Heart left ventricle (tissue), 16 donors: Measurements from ENCODE around the gene SERPINA1. TPM values are rescaled to one million over a fixed set of nuclear protein-coding genes. Genes with fewer than 3 reads are reported as not detected.

Experiments
- ATAC-seq, 4 donors: fragments of 200-7000 bp; cut with Tn5 transposase; one replicate each; pipeline ENCODE4 v1.9.1; 2020 to 2022; ENCODE audit warnings: moderate library complexity in 4 of 4, mild to moderate bottlenecking in 3 of 4, moderate number of reproducible peaks in 1 of 4
- DNase-seq, 5 donors: peaks; one replicate each; pipeline ENCODE4 v3.0.0-alpha.2; 2020
- H3K27ac ChIP-seq, 12 donors: fragments of 200-600 bp; sonication (generic) in 4 of 12; one replicate each; pipeline versions ENCODE4 v1.5.0 to v1.8.0; 2016 to 2022; ENCODE audit warnings: mild to moderate bottlenecking in 2 of 12
- H3K27me3 ChIP-seq, 9 donors: fragments of 200-600 bp; sonication (generic) in 2 of 9; one replicate each; pipeline versions ENCODE4 v1.5.1 to v1.8.0; 2016 to 2022; ENCODE audit warnings: mild to moderate bottlenecking in 3 of 9
- H3K36me3 ChIP-seq, 9 donors: fragments of 200-600 bp; sonication (generic) in 2 of 9; one replicate each; pipeline versions ENCODE4 v1.5.0 to v1.8.0; 2018 to 2022; ENCODE audit warnings: mild to moderate bottlenecking in 2 of 9
- H3K4me1 ChIP-seq, 12 donors: fragments of 200-600 bp; sonication (generic) in 4 of 12; one replicate each; pipeline versions ENCODE4 v1.5.0 to v1.8.0; 2016 to 2022; ENCODE audit warnings: mild to moderate bottlenecking in 3 of 12
- H3K4me3 ChIP-seq, 12 donors: fragments of 200-600 bp; sonication (generic) in 4 of 12; one replicate each; pipeline versions ENCODE4 v1.5.0 to v1.8.0; 2017 to 2022; ENCODE audit warnings: mild to moderate bottlenecking in 9 of 12, moderate library complexity in 4 of 12
- H3K9me3 ChIP-seq, 12 donors: fragments of 200-600 bp; sonication (generic) in 4 of 12; one replicate each; pipeline versions ENCODE4 v1.5.0 to v1.8.0; 2016 to 2022; ENCODE audit warnings: mild to moderate bottlenecking in 1 of 12
- CTCF ChIP-seq, 12 donors: fragments of 200-600 bp; sonication (generic) in 4 of 12; IDR thresholded peaks; one replicate each; pipeline versions ENCODE4 v1.5.0 to v1.8.0; 2018 to 2022; ENCODE audit warnings: antibody characterized with exemption in 12 of 12, mild to moderate bottlenecking in 5 of 12
- POLR2A ChIP-seq, 2 donors: fragments of 450-650 bp; IDR thresholded peaks; one replicate each; pipeline ENCODE4 v1.6.1; 2017; ENCODE audit warnings: antibody characterized with exemption in 2 of 2, mild to moderate bottlenecking in 2 of 2, moderate library complexity in 2 of 2
- WGBS, 4 donors: extraction: QIAGEN DNeasy Blood & Tissue Kit in 2 of 4; methylation state at CpG; one replicate each; pipeline versions ENCODE4 v1.1.5 to v1.1.7; 2013 to 2018; 5-methylcytosine and 5-hydroxymethylcytosine counted together
- intact Hi-C, 10 donors: fragments of 100-400 bp; cut with DNase I; formaldehyde crosslinking; loops; one replicate each; pipeline versions ENCODE4 v1.11.1 to v1.14.2; 2022
- polyA plus RNA-seq, 2 donors: library from polyadenylated mRNA; stranded (reverse); fragments of 200-250 nt; gene quantifications; one replicate each; pipeline ENCODE4 v1.2.3, GENCODE V29; 2013
- total RNA-seq, 9 donors: library from RNA; depleted of rRNA in 2 of 9; stranded (reverse); fragments of >200 nt in 2 of 9; fragmentation: NEBNext Ultra II Directional in 3 of 9; extraction: Animal tissue kit (Norgen Biotek cat#: 25700) in 3 of 9; gene quantifications; one replicate each; pipeline versions ENCODE4 v1.1.0 to v1.2.4, GENCODE V29; 2016 to 2023
- donor health status: ischemic (EF 13 %, LVEDD 7.1; RV severe dilation, severe dysfunction).
- donor health status: healthy with polysubstance abuse.
- donor health status: DM: no; HTN: yes; CAD: no.
- donor health status: DM: no; HTN: no; CAD: no.
- donor health status: ischemic (EF 25% LVEDD 6.9; RV normal size, moderate dysfunction).
- donor health status: ischemic (EF 25% LVEDD 5.7; RV mildly dilated, moderate dysfunction).
- donor health status: healthy.
- donor health status: DM: yes; HTN: yes; CAD: no.
- donor health status: ischemic (EF 35%, LVEDD 5.7; RV mildly dilated, moderate dysfunction).
- donor health status: nonischemic (EF 11% LVEDD 7.7; RV severe dilation, severe dysfunction).
- donor health status: DM: yes; HTN: yes; CAD: no.
- donor health status: PGD.
- donor health status: ischemic (EF 29% LVEDD 5.4; RV normal size, mild dysfunction).
- donor health status: nonischemic (EF 23%, LVEDD 6.1; RV moderate dilation, normal function).

SERPINA1 gene
- total and polyA plus RNA-seq, 11 donors = 0.99 to 53.4 (median 4.4) TPM

- no peak overlapping the region for H3K4me3 ChIP-seq
- WGBS, 4 donors = 74 to 100% (median 86%) methylated on average over 1 to 3 of the region's 3 CpGs
- TF ChIP-seq POLR2A (IDR thresholded peaks at IDR 0.05) (no peak), CTCF (IDR thresholded peaks at IDR 0.05) (no peak)
- ATAC-seq (no peak), DNase-seq (no peak)
- peaks cover 0 to 9% (median 0%) of the 10 kb centered on the region in 9 donors for H3K27me3 ChIP-seq
- intact Hi-C loops = no loop called here
- no peaks in the 10 kb centered on the region for H3K4me1 ChIP-seq
- no peaks in the 10 kb centered on the region for H3K36me3 ChIP-seq
- H3K9me3 ChIP-seq = peaks cover 0 to 6% (median 0%) of the 10 kb centered on the region in 12 donors
- H3K27ac ChIP-seq = no peak overlapping the region
Measured at GRCh38 chr14:94330432-94330831, 58.0 kb downstream of the SERPINA1 start.

- no peaks in the 10 kb centered on the region for H3K36me3 ChIP-seq
- no peak overlapping the region for H3K4me3 ChIP-seq
- H3K9me3 ChIP-seq = peaks cover 0 to 6% (median 0%) of the 10 kb centered on the region in 12 donors
- 85 to 93% (median 88%) methylated on average over 4 of the region's 4 CpGs for WGBS, 4 donors
- no peak overlapping the region for H3K27ac ChIP-seq
- TF ChIP-seq POLR2A (IDR thresholded peaks at IDR 0.05) (no peak), CTCF (IDR thresholded peaks at IDR 0.05) (no peak)
- intact Hi-C loops = no loop called here
- DNase-seq (no peak), ATAC-seq (no peak)
- H3K4me1 ChIP-seq = no peaks in the 10 kb centered on the region
- peaks cover 0 to 9% (median 0%) of the 10 kb centered on the region in 9 donors for H3K27me3 ChIP-seq
Measured at GRCh38 chr14:94329857-94330256, 58.5 kb downstream of the SERPINA1 start.

- intact Hi-C loops = no loop called here
- H3K27ac ChIP-seq = no peak overlapping the region
- 77 to 85% (median 79%) methylated on average over 2 of the region's 2 CpGs for WGBS, 4 donors
- ATAC-seq = no peak
- H3K4me1 ChIP-seq = no peaks in the 10 kb centered on the region
- H3K9me3 ChIP-seq = peaks cover 0 to 6% (median 0%) of the 10 kb centered on the region in 12 donors
- H3K27me3 ChIP-seq = peaks cover 0 to 9% (median 0%) of the 10 kb centered on the region in 9 donors
- no peak overlapping the region for H3K4me3 ChIP-seq
- TF ChIP-seq POLR2A (IDR thresholded peaks at IDR 0.05) = no peak
- TF ChIP-seq CTCF (IDR thresholded peaks at IDR 0.05) = no peak
- H3K36me3 ChIP-seq = no peaks in the 10 kb centered on the region
- no peak for DNase-seq
Measured at GRCh38 chr14:94328196-94328595, 60.2 kb downstream of the SERPINA1 start.

Other genes with a start within 250 kb of the SERPINA1 start
- gene PPP4R4, start 214.3 kb downstream of the SERPINA1 start, total RNA-seq = 1 to 10 TPM in 1 of 9 donors, under 1 TPM in 3, not detected in 5; 0.06 to 1.0 (median 0.66) TPM
- under 1 TPM in 1 of 2 donors, not detected in 1; 0.40 TPM for gene PPP4R4, start 214.3 kb downstream of the SERPINA1 start, polyA plus RNA-seq
- gene SERPINA10, start 95.3 kb downstream of the SERPINA1 start, total RNA-seq = not detected
- gene SERPINA10, start 95.3 kb downstream of the SERPINA1 start, polyA plus RNA-seq = not detected
- not detected for gene SERPINA6, start 65.3 kb downstream of the SERPINA1 start, total RNA-seq
- not detected for gene SERPINA6, start 65.3 kb downstream of the SERPINA1 start, polyA plus RNA-seq
- not detected for gene SERPINA2, start 21.9 kb downstream of the SERPINA1 start, total RNA-seq
- not detected for gene SERPINA2, start 21.9 kb downstream of the SERPINA1 start, polyA plus RNA-seq
- not detected for gene SERPINA11, start 64.2 kb upstream of the SERPINA1 start, total RNA-seq
- gene SERPINA11, start 64.2 kb upstream of the SERPINA1 start, polyA plus RNA-seq = not detected
- gene SERPINA9, start 87.6 kb upstream of the SERPINA1 start, total RNA-seq = not detected
- gene SERPINA9, start 87.6 kb upstream of the SERPINA1 start, polyA plus RNA-seq = not detected
- not detected for gene SERPINA12, start 120.9 kb upstream of the SERPINA1 start, total RNA-seq
- gene SERPINA12, start 120.9 kb upstream of the SERPINA1 start, polyA plus RNA-seq = not detected
- gene SERPINA4, start 172.8 kb upstream of the SERPINA1 start, total RNA-seq = not detected
- gene SERPINA4, start 172.8 kb upstream of the SERPINA1 start, polyA plus RNA-seq = not detected
- 1 to 10 TPM in 5 of 9 donors, under 1 TPM in 4; 0.54 to 4.5 (median 1.1) TPM for gene SERPINA5, start 192.8 kb upstream of the SERPINA1 start, total RNA-seq
- 1 to 10 TPM; 2.5 to 2.7 TPM for gene SERPINA5, start 192.8 kb upstream of the SERPINA1 start, polyA plus RNA-seq
- gene SERPINA3, start 223.8 kb upstream of the SERPINA1 start, total RNA-seq = 100 to 1,000 TPM in 2 of 9 donors, 10 to 100 TPM in 5, 1 to 10 TPM in 2; 2.7 to 105 (median 23.0) TPM
- gene SERPINA3, start 223.8 kb upstream of the SERPINA1 start, polyA plus RNA-seq = 100 to 1,000 TPM in 1 of 2 donors, 10 to 100 TPM in 1; 23.6 to 205 TPM